H1 (cell line): Measurements from ENCODE around the gene EPHA4. TPM values are rescaled to one million over a fixed set of nuclear protein-coding genes. Genes with fewer than 3 reads are reported as not detected.

ENCODE experiments used
- CTCF ChIA-PET: fragments of 300-600 bp; sonication (Branson Sonifier 250); formaldehyde crosslinking; loops from one replicate; lab custom pipeline; 2021; ENCODE audit not compliant: partially characterized antibody; lab: Charles Lee
- POLR2A ChIA-PET: fragments of 300-600 bp; sonication (Branson Sonifier 250); formaldehyde crosslinking; loops from one replicate; lab custom pipeline; 2021; ENCODE audit warnings: inconsistent platforms; ENCODE audit not compliant: partially characterized antibody; lab: Charles Lee
- DNase-seq, 2 experiments: peaks; one replicate each; pipeline versions ENCODE4 v3.0.0 to v3.0.0-alpha.2; 2010 to 2022; ENCODE audit warnings: low spot score in 2 of 2, low read depth in 1 of 2, mixed read lengths in 1 of 2
- FAIRE-seq: peaks from 2 replicates; lab custom pipeline; 2011; peaks lifted over from hg19 to GRCh38; lab: Jason Lieb, UNC
- H2AFZ ChIP-seq: 2 replicates; pipeline ENCODE4 v1.8.1; 2012; ENCODE audit warnings: low read length, inconsistent platforms
- H2AK5ac ChIP-seq: 2 replicates; pipeline ENCODE4 v1.6.1; 2013; ENCODE audit warnings: low read depth, low read length
- H2BK120ac ChIP-seq: replicated peaks from 2 replicates; pipeline ENCODE3; 2013; ENCODE audit warnings: low read depth, low read length, inconsistent platforms
- H2BK12ac ChIP-seq: 2 replicates; pipeline ENCODE4 v1.6.1; 2013; ENCODE audit warnings: low read depth, low read length
- H2BK15ac ChIP-seq: 2 replicates; pipeline ENCODE4 v1.6.1; 2013; ENCODE audit warnings: low read length
- H2BK20ac ChIP-seq: 2 replicates; pipeline ENCODE4 v1.6.1; 2013; ENCODE audit warnings: low read length
- H2BK5ac ChIP-seq: 2 replicates; pipeline ENCODE4 v1.6.1; 2013; ENCODE audit warnings: low read depth, low read length
- H3K14ac ChIP-seq: 2 replicates; pipeline ENCODE4 v1.6.1; 2013; ENCODE audit warnings: inconsistent platforms; ENCODE audit not compliant: insufficient read length
- H3K18ac ChIP-seq: 2 replicates; pipeline ENCODE4 v1.6.1; 2013; ENCODE audit warnings: low read length; ENCODE audit errors: extremely low read depth
- H3K23ac ChIP-seq: 2 replicates; pipeline ENCODE4 v1.6.1; 2013; ENCODE audit warnings: inconsistent platforms; ENCODE audit not compliant: insufficient read length
- H3K23me2 ChIP-seq: 2 replicates; pipeline ENCODE4 v1.6.1; 2013; ENCODE audit warnings: low read depth, low read length
- H3K27ac ChIP-seq: 2 replicates; pipeline ENCODE4 v1.6.1; 2011; ENCODE audit warnings: low read depth, low read length, inconsistent platforms
- H3K27me3 ChIP-seq, 4 experiments: replicated peaks in 1 of 4; 1 replicate in 1 of 4; 2 replicates in 3 of 4; pipeline versions ENCODE4 v1.6.1 to v1.8.1; 2011 to 2013; ENCODE audit warnings: low read length in 3 of 4, mild to moderate bottlenecking in 3 of 4, inconsistent platforms in 2 of 4, mixed read lengths in 2 of 4, moderate library complexity in 1 of 4; ENCODE audit not compliant: control insufficient read depth in 3 of 4, insufficient read depth in 3 of 4; ENCODE audit errors: extremely low read depth in 1 of 4
- H3K36me3 ChIP-seq, 4 experiments: 2 replicates each; pipeline versions ENCODE4 v1.6.1 to v1.8.1; 2011 to 2013; ENCODE audit warnings: mild to moderate bottlenecking in 4 of 4, low read length in 3 of 4, moderate library complexity in 2 of 4, control low read depth in 1 of 4, inconsistent platforms in 1 of 4; ENCODE audit not compliant: insufficient read depth in 4 of 4, control insufficient read depth in 2 of 4
- H3K4ac ChIP-seq: replicated peaks from 2 replicates; pipeline ENCODE3; 2013; ENCODE audit warnings: low read length, low read depth, mixed read lengths, inconsistent platforms; ENCODE audit not compliant: insufficient read length
- H3K4me1 ChIP-seq, 4 experiments: replicated peaks in 1 of 4; 1 replicate in 1 of 4; 2 replicates in 3 of 4; pipeline versions ENCODE4 v1.6.1 to v1.8.1; 2011 to 2013; ENCODE audit warnings: low read length in 3 of 4, inconsistent platforms in 2 of 4, mixed read lengths in 1 of 4; ENCODE audit not compliant: insufficient read depth in 4 of 4, control insufficient read depth in 3 of 4
- H3K4me2 ChIP-seq, 2 experiments: 2 replicates each; pipeline versions ENCODE4 v1.6.1 to v1.8.1; 2011 to 2013; ENCODE audit warnings: low read depth in 2 of 2, low read length in 2 of 2, control low read depth in 1 of 2, inconsistent platforms in 1 of 2, mild to moderate bottlenecking in 1 of 2; ENCODE audit not compliant: insufficient read depth in 1 of 2
- H3K4me3 ChIP-seq, 4 experiments: fragments of 200-600, 300-600 bp in 1 of 4; sonication (generic), shearing (Covaris generic), sonication (Bioruptor Twin) in 1 of 4; 2 replicates each; pipeline versions ENCODE4 v1.5.1 to v1.8.1; 2011 to 2016; ENCODE audit warnings: low read length in 4 of 4, low read depth in 3 of 4, control low read depth in 2 of 4, inconsistent platforms in 2 of 4, mild to moderate bottlenecking in 2 of 4, mixed read lengths in 1 of 4, moderate library complexity in 1 of 4; ENCODE audit not compliant: insufficient read depth in 2 of 4; ENCODE audit errors: extremely low read depth in 1 of 4
- H3K56ac ChIP-seq: replicated peaks from 2 replicates; pipeline ENCODE3; 2013; ENCODE audit warnings: low read depth, mild to moderate bottlenecking, mixed read lengths, low read length, inconsistent platforms; ENCODE audit not compliant: insufficient read length
- H3K79me1 ChIP-seq: 2 replicates; pipeline ENCODE4 v1.6.1; 2013; ENCODE audit warnings: low read depth, low read length, control low read depth
- H3K79me2 ChIP-seq, 2 experiments: 2 replicates each; pipeline versions ENCODE4 v1.6.1 to v1.8.1; 2012 to 2013; ENCODE audit warnings: low read length in 2 of 2, mild to moderate bottlenecking in 2 of 2, inconsistent platforms in 1 of 2; ENCODE audit not compliant: insufficient read depth in 2 of 2, control insufficient read depth in 1 of 2
- H3K9ac ChIP-seq, 4 experiments: replicated peaks in 1 of 4; 1 replicate in 1 of 4; 2 replicates in 3 of 4; pipeline versions ENCODE4 v1.6.1 to v1.8.1; 2011 to 2013; ENCODE audit warnings: low read depth in 3 of 4, low read length in 3 of 4, control low read depth in 2 of 4, mild to moderate bottlenecking in 2 of 4, moderate library complexity in 2 of 4, inconsistent platforms in 1 of 4; ENCODE audit errors: extremely low read depth in 1 of 4
- H3K9me3 ChIP-seq, 2 experiments: 2 replicates each; pipeline versions ENCODE4 v1.6.1 to v1.8.1; 2012 to 2013; ENCODE audit warnings: mild to moderate bottlenecking in 2 of 2, moderate library complexity in 2 of 2, control low read depth in 1 of 2, inconsistent platforms in 1 of 2, low read depth in 1 of 2, low read length in 1 of 2, mixed read lengths in 1 of 2; ENCODE audit not compliant: insufficient read depth in 2 of 2
- H4K20me1 ChIP-seq, 2 experiments: replicated peaks in 1 of 2; 2 replicates each; pipeline versions ENCODE3 to v1.8.1; 2011 to 2013; ENCODE audit warnings: inconsistent platforms in 2 of 2, low read length in 2 of 2, mild to moderate bottlenecking in 1 of 2; ENCODE audit not compliant: insufficient read depth in 2 of 2, control insufficient read depth in 1 of 2
- H4K5ac ChIP-seq: 2 replicates; pipeline ENCODE4 v1.6.1; 2013; ENCODE audit warnings: low read length, low read depth, mixed read lengths, inconsistent platforms; ENCODE audit not compliant: insufficient read length
- H4K8ac ChIP-seq: 2 replicates; pipeline ENCODE4 v1.8.0; 2013; ENCODE audit warnings: mild to moderate bottlenecking, moderate library complexity, low read length, inconsistent platforms; ENCODE audit not compliant: insufficient read depth; ENCODE audit errors: extremely low read depth
- H4K91ac ChIP-seq: replicated peaks from 2 replicates; pipeline ENCODE3; 2013; ENCODE audit warnings: low read length, mixed read lengths, inconsistent platforms; ENCODE audit not compliant: insufficient read length
- CREB1 ChIP-seq: IDR thresholded peaks from 2 replicates; pipeline ENCODE4 v1.6.1; 2012; ENCODE audit warnings: inconsistent platforms
- HDAC2 ChIP-seq, 2 experiments: fragments of 300-600 bp in 1 of 2; sonication (generic) in 1 of 2; IDR thresholded peaks; 2 replicates each; pipeline ENCODE4 v1.6.1; 2011 to 2012; ENCODE audit warnings: low read depth in 2 of 2, low read length in 2 of 2, mild to moderate bottlenecking in 2 of 2, moderate library complexity in 2 of 2, borderline replicate concordance in 1 of 2, inconsistent platforms in 1 of 2
- HDAC6 ChIP-seq: IDR thresholded peaks from one replicate; pipeline ENCODE4 v1.7.1; 2012; ENCODE audit warnings: low read depth, mild to moderate bottlenecking, inconsistent platforms, low read length, moderate library complexity
- KDM4A ChIP-seq: IDR thresholded peaks from one replicate; pipeline ENCODE4 v1.7.1; 2012; ENCODE audit warnings: low read depth, mild to moderate bottlenecking, moderate library complexity, low read length, inconsistent platforms; ENCODE audit not compliant: severe bottlenecking
- NANOG ChIP-seq: IDR thresholded peaks from 2 replicates; pipeline ENCODE4 v1.6.1; 2011; ENCODE audit warnings: low read length, low read depth, mild to moderate bottlenecking, inconsistent platforms; ENCODE audit not compliant: insufficient read depth, poor library complexity, severe bottlenecking
- POLR2AphosphoS5 ChIP-seq: IDR thresholded peaks from 2 replicates; pipeline ENCODE4 v1.6.1; 2011; ENCODE audit warnings: low read depth, low read length
- RBBP5 ChIP-seq: IDR thresholded peaks from 2 replicates; pipeline ENCODE4 v1.7.1; 2012; ENCODE audit warnings: low read depth, mild to moderate bottlenecking, inconsistent platforms, low read length, moderate library complexity, borderline replicate concordance
- SIN3A ChIP-seq, 2 experiments: IDR thresholded peaks in 1 of 2; conservative IDR thresholded peaks in 1 of 2; 2 replicates each; pipeline ENCODE4 v1.6.1; 2011 to 2012; ENCODE audit warnings: low read length in 2 of 2, improper control_type of control experiment in 1 of 2, low read depth in 1 of 2, mild to moderate bottlenecking in 1 of 2
- SP2 ChIP-seq: IDR thresholded peaks from 2 replicates; pipeline ENCODE4 v1.6.1; 2012; ENCODE audit warnings: mild to moderate bottlenecking, low read length, inconsistent platforms
- TCF12 ChIP-seq: IDR thresholded peaks from 2 replicates; pipeline ENCODE4 v1.6.1; 2011; ENCODE audit warnings: low read depth, mild to moderate bottlenecking, low read length
- USF2 ChIP-seq: IDR thresholded peaks from 2 replicates; pipeline ENCODE4 v1.6.1; 2011; ENCODE audit warnings: low read length, improper control_type of control experiment
- WGBS, 2 experiments: shearing (Covaris generic) in 1 of 2; methylation state at CpG; one replicate each; pipeline versions ENCODE4 v1.1.6 to v1.1.7; 2013 to 2015; ENCODE audit warnings: low lambda C conversion rate in 2 of 2, mixed read lengths in 2 of 2, inconsistent platforms in 1 of 2, low coverage in 1 of 2, missing lambda C conversion rate in 1 of 2; ENCODE audit not compliant: insufficient replicate concordance in 2 of 2, insufficient coverage in 1 of 2, insufficient read length in 1 of 2; ENCODE audit errors: extremely low coverage in 1 of 2, missing lambda C conversion rate in 1 of 2; 5-methylcytosine and 5-hydroxymethylcytosine counted together
- polyA plus RNA-seq, 7 experiments: library from polyadenylated mRNA; depleted of rRNA in 3 of 7; stranded (reverse) in 5 of 7; unstranded in 2 of 7; fragments of >200 nt in 5 of 7; fragments of 200-250 nt in 2 of 7; gene quantifications; 1 replicate in 5 of 7; 2 replicates in 1 of 7; 4 replicates in 1 of 7; pipeline versions ENCODE4 v1.2.1 to v1.2.3, GENCODE V29; 2011 to 2013; ENCODE audit warnings: missing spikeins in 2 of 7, mixed read lengths in 2 of 7
- total RNA-seq: library from RNA; stranded (reverse); fragmentation: NEBNext Ultra II Directional; extraction: Animal tissue kit (Norgen Biotek cat#: 25700); gene quantifications from 2 replicates; pipeline ENCODE4 v1.2.1, GENCODE V29; 2021
- TF ChIP-seq, protein P1 (sequence below): IDR thresholded peaks from 2 replicates; pipeline ENCODE4 v1.6.1; 2011; ENCODE audit warnings: low read depth, mild to moderate bottlenecking, low read length; ENCODE audit not compliant: insufficient read depth

Gene EPHA4
- total and polyA plus RNA-seq, 2 of the 8 experiments (the other 6 are each of a cell fraction or from before 2014, with no cell fraction given), result 4.3 to 5.7 TPM

DNA sequence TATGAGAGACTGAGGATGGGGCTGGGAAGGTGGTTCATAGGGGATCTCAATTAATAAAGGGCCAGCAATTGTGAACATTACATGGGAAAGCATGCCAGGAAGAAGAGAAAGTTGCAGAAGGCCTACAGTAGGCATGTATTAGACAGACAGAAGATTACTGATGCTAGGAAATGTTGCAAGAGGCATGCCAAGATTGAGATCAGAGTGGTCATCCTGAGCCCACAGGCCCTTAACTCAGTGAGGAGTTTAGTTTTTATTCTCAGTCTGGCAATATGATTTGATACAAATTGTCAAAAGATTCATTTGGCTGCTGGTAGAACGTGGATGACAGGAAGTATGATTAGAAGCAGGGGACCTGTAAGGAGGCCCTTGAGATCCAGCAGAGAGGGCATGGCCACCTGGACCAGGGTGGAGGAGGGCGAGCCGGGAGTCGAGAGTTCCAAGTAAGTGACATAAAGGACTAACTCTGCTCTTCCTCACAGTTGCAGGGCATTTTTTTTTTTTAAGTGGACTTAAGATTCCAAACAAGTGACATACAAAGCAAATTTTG, 54.9 kb downstream of the EPHA4 start:
- Histone ChIP-seq H4K5ac (no peak overlapping the region), H3K36me3 (no peaks in the 10 kb centered on the region), H3K14ac (no peak overlapping the region), H3K27me3 (no peaks in the 10 kb centered on the region), H3K18ac (no peak overlapping the region), H2AK5ac (no peak overlapping the region), H2BK120ac (no peak overlapping the region), H3K4me2 (no peak overlapping the region), H2BK20ac (no peak overlapping the region), H4K20me1 (no peaks in the 10 kb centered on the region), H3K4me1 (peaks cover 0 to 7% (median 4%) of the 10 kb centered on the region in 4 experiments), H4K91ac (no peak overlapping the region), H2BK5ac (no peak overlapping the region), H3K79me2 (no peaks in the 10 kb centered on the region), H3K23me2 (no peaks in the 10 kb centered on the region), H3K27ac (no peak overlapping the region), H3K56ac (no peak overlapping the region), H2AFZ (no peak overlapping the region), H3K4me3 (no peak overlapping the region), H3K9ac (no peak overlapping the region; a peak in 1 of 7 replicates), H3K79me1 (no peaks in the 10 kb centered on the region), H2BK12ac (no peak overlapping the region), H3K4ac (no peak overlapping the region), H4K8ac (no peak overlapping the region), H2BK15ac (no peak overlapping the region), H3K9me3 (no peaks in the 10 kb centered on the region), H3K23ac (no peak overlapping the region)
- DNase-seq (no peak), FAIRE-seq (no peak)
- WGBS, 2 experiments, result 89% methylated on average over 4 of the region's 4 CpGs; no CpG with 5 or more reads in 1 of the 2 experiments
- POLR2A ChIA-PET, result no interaction called here
- CTCF ChIA-PET, result interaction anchor here (0.9 to 2.2 kb wide), 3 partner anchors 14 to 17 kb away, joined by 3 to 9 read pairs (median 3); no protein-coding TSS in a partner anchor
- TF ChIP-seq POLR2AphosphoS5, result no peak
- no peak for TF ChIP-seq SP2
- no peak for TF ChIP-seq KDM4A
- no peak for TF ChIP-seq HDAC6
- TF ChIP-seq, protein P1, sequence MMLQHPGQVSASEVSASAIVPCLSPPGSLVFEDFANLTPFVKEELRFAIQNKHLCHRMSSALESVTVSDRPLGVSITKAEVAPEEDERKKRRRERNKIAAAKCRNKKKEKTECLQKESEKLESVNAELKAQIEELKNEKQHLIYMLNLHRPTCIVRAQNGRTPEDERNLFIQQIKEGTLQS, result no peak
- no peak for TF ChIP-seq SIN3A (conservative IDR thresholded peaks at IDR 0.05 in 1 of 2, IDR thresholded peaks at IDR 0.05 in 1 of 2; ENCODE audit: low read depth in 1 of 2, low read length in 2 of 2)
- TF ChIP-seq TCF12, result no peak
- TF ChIP-seq CREB1, result no peak
- TF ChIP-seq HDAC2 (IDR thresholded peaks at IDR 0.05; ENCODE audit: borderline replicate concordance in 1 of 2, low read depth in 2 of 2, low read length in 2 of 2), result no peak
- TF ChIP-seq NANOG, result no peak
- no peak for TF ChIP-seq USF2
- no peak for TF ChIP-seq RBBP5
